Heart left ventricle (tissue), 13 donors: ENCODE data around the gene DYNC1I1.

Experiments
- POLR2A ChIP-seq, 2 donors: fragments of 450-650 bp; IDR thresholded peaks; one replicate each; pipeline ENCODE4 v1.6.1; 2017; ENCODE audit warnings: antibody characterized with exemption in 2 of 2, mild to moderate bottlenecking in 2 of 2, moderate library complexity in 2 of 2
- TF ChIP-seq, protein P1 (sequence below), 12 donors: fragments of 200-600 bp; sonication (generic) in 4 of 12; IDR thresholded peaks; one replicate each; pipeline versions ENCODE4 v1.5.0 to v1.8.0; 2018 to 2022; ENCODE audit warnings: antibody characterized with exemption in 12 of 12, mild to moderate bottlenecking in 5 of 12
- donor health status: ischemic (EF 13 %, LVEDD 7.1; RV severe dilation, severe dysfunction).
- donor health status: DM: no; HTN: yes; CAD: no.
- donor health status: DM: no; HTN: no; CAD: no.
- donor health status: ischemic (EF 25% LVEDD 6.9; RV normal size, moderate dysfunction).
- donor health status: ischemic (EF 25% LVEDD 5.7; RV mildly dilated, moderate dysfunction).
- donor health status: ischemic (EF 35%, LVEDD 5.7; RV mildly dilated, moderate dysfunction).
- donor health status: nonischemic (EF 11% LVEDD 7.7; RV severe dilation, severe dysfunction).
- donor health status: DM: yes; HTN: yes; CAD: no.
- donor health status: PGD.
- donor health status: ischemic (EF 29% LVEDD 5.4; RV normal size, mild dysfunction).
- donor health status: nonischemic (EF 23%, LVEDD 6.1; RV moderate dilation, normal function).

DNA sequence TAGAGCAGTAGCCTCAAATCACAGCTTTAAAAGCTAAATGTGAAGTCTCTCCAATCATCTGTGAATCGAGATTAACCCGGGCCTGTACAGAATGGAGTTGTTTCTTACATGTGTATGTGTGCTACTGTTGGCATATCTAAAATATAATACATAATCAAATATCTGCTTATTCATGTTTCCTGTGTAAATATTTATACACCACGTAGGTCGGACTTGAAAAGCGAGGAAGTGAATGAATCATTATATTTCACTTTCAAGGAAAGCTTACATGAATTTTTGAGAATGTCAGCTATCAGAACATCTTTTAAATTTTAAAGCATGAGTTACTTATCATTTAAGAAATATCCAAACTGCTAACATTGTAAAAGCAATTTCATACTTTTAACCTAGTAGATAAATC, 316.2 kb downstream of the DYNC1I1 start:
- no peak for TF ChIP-seq POLR2A (IDR thresholded peaks at IDR 0.05)
- TF ChIP-seq, protein P1, sequence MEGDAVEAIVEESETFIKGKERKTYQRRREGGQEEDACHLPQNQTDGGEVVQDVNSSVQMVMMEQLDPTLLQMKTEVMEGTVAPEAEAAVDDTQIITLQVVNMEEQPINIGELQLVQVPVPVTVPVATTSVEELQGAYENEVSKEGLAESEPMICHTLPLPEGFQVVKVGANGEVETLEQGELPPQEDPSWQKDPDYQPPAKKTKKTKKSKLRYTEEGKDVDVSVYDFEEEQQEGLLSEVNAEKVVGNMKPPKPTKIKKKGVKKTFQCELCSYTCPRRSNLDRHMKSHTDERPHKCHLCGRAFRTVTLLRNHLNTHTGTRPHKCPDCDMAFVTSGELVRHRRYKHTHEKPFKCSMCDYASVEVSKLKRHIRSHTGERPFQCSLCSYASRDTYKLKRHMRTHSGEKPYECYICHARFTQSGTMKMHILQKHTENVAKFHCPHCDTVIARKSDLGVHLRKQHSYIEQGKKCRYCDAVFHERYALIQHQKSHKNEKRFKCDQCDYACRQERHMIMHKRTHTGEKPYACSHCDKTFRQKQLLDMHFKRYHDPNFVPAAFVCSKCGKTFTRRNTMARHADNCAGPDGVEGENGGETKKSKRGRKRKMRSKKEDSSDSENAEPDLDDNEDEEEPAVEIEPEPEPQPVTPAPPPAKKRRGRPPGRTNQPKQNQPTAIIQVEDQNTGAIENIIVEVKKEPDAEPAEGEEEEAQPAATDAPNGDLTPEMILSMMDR (IDR thresholded peaks at IDR 0.05), result no peak
